ENCODE data around the gene CERK. TPM values are rescaled to one million over a fixed set of nuclear protein-coding genes. Genes with fewer than 3 reads are reported as not detected.

The CERK gene
- total RNA-seq, 2 donors from 2014 or later: 54.9 to 57.6 TPM

GRCh38 chr22:46761539-46762237 is 23.6 kb upstream of the CERK start:
- H3K36me3 Mint-ChIP-seq (ENCODE audit: low read depth): peaks cover 17% of the 10 kb centered on the region
- peak overlapping the region; percentile 100 for H3K27ac Mint-ChIP-seq
- H3K4me1 ChIP-seq (ENCODE audit: control insufficient read depth, insufficient read depth, low read length): peaks cover 13% of the 10 kb centered on the region
- TF ChIP-seq CTCF (conservative IDR thresholded peaks at IDR 0.05): no peak
- H3K27me3 ChIP-seq (ENCODE audit: control insufficient read depth, insufficient read depth, low read length, poor library complexity, severe bottlenecking): no peaks in the 10 kb centered on the region
- H3K4me1 Mint-ChIP-seq: peaks cover 37% of the 10 kb centered on the region
- peaks cover 18% of the 10 kb centered on the region for H3K36me3 ChIP-seq (ENCODE audit: control insufficient read depth, insufficient read depth, low read length)
- peaks cover 10% of the 10 kb centered on the region for H3K9me3 ChIP-seq (ENCODE audit: control insufficient read depth, low read length)
- H3K4me3 ChIP-seq (ENCODE audit: low read length): peak overlapping the region; percentile 92
- H3K9ac ChIP-seq (ENCODE audit: extremely low read depth, low read length, poor library complexity, severe bottlenecking): peak overlapping the region; percentile 97
- WGBS, 2 experiments (ENCODE audit: insufficient coverage in 1 of 2, insufficient read length in 1 of 2): 5 to 13% methylated on average over 9 to 16 of the region's 17 CpGs
- DNase-seq: no peak
- H3K27me3 Mint-ChIP-seq (ENCODE audit: insufficient read depth): no peaks in the 10 kb centered on the region
- H3K9me3 Mint-ChIP-seq: peaks cover 12% of the 10 kb centered on the region
- H3K27ac ChIP-seq (ENCODE audit: low read depth, low read length): peak overlapping the region; percentile 79
- H3K4me3 Mint-ChIP-seq: peak overlapping the region; percentile 99

DNA sequence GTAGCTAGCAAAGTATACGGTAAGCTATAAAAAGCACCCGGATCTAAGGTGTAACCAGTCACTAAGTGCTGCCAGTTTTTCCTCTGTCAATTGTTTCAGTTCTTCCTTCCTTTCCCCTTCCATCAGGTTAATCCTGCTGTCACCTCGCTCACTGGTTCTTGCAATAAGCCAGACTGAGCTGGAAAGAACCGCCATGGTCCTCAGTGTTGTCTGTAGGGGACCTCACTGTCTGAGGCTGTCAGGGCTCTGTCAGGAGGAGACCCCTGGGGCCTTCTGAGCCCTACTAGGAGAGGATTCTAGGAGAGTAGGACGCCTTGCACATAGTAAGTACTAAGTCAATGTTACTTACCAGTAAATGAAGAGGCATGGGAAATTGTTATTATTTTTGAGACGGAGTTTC is 23.0 kb upstream of the CERK start:
- no peak overlapping the region for H3K9ac ChIP-seq (ENCODE audit: extremely low read depth, low read length, poor library complexity, severe bottlenecking)
- Mint-ChIP-seq H3K4me3 (peak overlapping the region; percentile 99), H3K27ac (peak overlapping the region; percentile 81), H3K9me3 (peaks cover 19% of the 10 kb centered on the region), H3K27me3 (ENCODE audit: insufficient read depth) (no peaks in the 10 kb centered on the region), H3K4me1 (peaks cover 37% of the 10 kb centered on the region), H3K36me3 (ENCODE audit: low read depth) (peaks cover 22% of the 10 kb centered on the region)
- H3K4me3 ChIP-seq (ENCODE audit: low read length): peak overlapping the region; percentile 92
- peaks cover 17% of the 10 kb centered on the region for H3K9me3 ChIP-seq (ENCODE audit: control insufficient read depth, low read length)
- WGBS, 2 experiments (ENCODE audit: insufficient coverage in 1 of 2, insufficient read length in 1 of 2): 91 to 98% methylated on average over 6 of the region's 6 CpGs
- no peak for DNase-seq
- peaks cover 18% of the 10 kb centered on the region for H3K36me3 ChIP-seq (ENCODE audit: control insufficient read depth, insufficient read depth, low read length)
- H3K27me3 ChIP-seq (ENCODE audit: control insufficient read depth, insufficient read depth, low read length, poor library complexity, severe bottlenecking): no peaks in the 10 kb centered on the region
- TF ChIP-seq CTCF (conservative IDR thresholded peaks at IDR 0.05): no peak
- H3K4me1 ChIP-seq (ENCODE audit: control insufficient read depth, insufficient read depth, low read length): peaks cover 13% of the 10 kb centered on the region
- no peak overlapping the region for H3K27ac ChIP-seq (ENCODE audit: low read depth, low read length)

GRCh38 chr22:46758867-46759290 is 20.8 kb upstream of the CERK start:
- peak overlapping the region; percentile 17 for H3K4me3 ChIP-seq (ENCODE audit: low read length)
- H3K27ac ChIP-seq (ENCODE audit: low read depth, low read length): no peak overlapping the region
- H3K9me3 ChIP-seq (ENCODE audit: control insufficient read depth, low read length): peaks cover 29% of the 10 kb centered on the region
- Mint-ChIP-seq H3K27me3 (ENCODE audit: insufficient read depth) (no peaks in the 10 kb centered on the region), H3K4me3 (peak overlapping the region; percentile 28), H3K36me3 (ENCODE audit: low read depth) (peaks cover 17% of the 10 kb centered on the region), H3K9me3 (peaks cover 33% of the 10 kb centered on the region), H3K4me1 (peaks cover 27% of the 10 kb centered on the region), H3K27ac (peak overlapping the region; percentile 94)
- peak overlapping the region; percentile 32 for H3K9ac ChIP-seq (ENCODE audit: extremely low read depth, low read length, poor library complexity, severe bottlenecking)
- no peaks in the 10 kb centered on the region for H3K27me3 ChIP-seq (ENCODE audit: control insufficient read depth, insufficient read depth, low read length, poor library complexity, severe bottlenecking)
- DNase-seq: peak; percentile 89
- TF ChIP-seq CTCF (conservative IDR thresholded peaks at IDR 0.05): peak; percentile 92
- H3K4me1 ChIP-seq (ENCODE audit: control insufficient read depth, insufficient read depth, low read length): peaks cover 11% of the 10 kb centered on the region
- H3K36me3 ChIP-seq (ENCODE audit: control insufficient read depth, insufficient read depth, low read length): peaks cover 18% of the 10 kb centered on the region
- WGBS, 2 experiments (ENCODE audit: insufficient coverage in 1 of 2, insufficient read length in 1 of 2): 61 to 66% methylated on average over 6 of the region's 6 CpGs

All from endodermal cell (in vitro differentiated cells).